HL-60 (cell line): ENCODE data around the gene FAM76B.

Experiments
- DNase-seq, 2 experiments: peaks; one replicate each; pipeline ENCODE4 v3.0.0-alpha.2; 2010 to 2020; ENCODE audit warnings: low read depth in 1 of 2, low spot score in 1 of 2
- H3K27ac ChIP-seq: fragments of 250-450 bp; sonication (Bioruptor Pico); replicated peaks from 2 replicates; pipeline ENCODE4 v1.5.1; 2020; ENCODE audit warnings: mild to moderate bottlenecking, moderate library complexity
- H3K27me3 ChIP-seq: fragments of 250-450 bp; sonication (Bioruptor Pico); 2 replicates; pipeline ENCODE4 v1.5.1; 2021; ENCODE audit warnings: mild to moderate bottlenecking, moderate library complexity; ENCODE audit not compliant: insufficient read depth, poor library complexity, severe bottlenecking
- H3K4me3 ChIP-seq: replicated peaks from 2 replicates; pipeline ENCODE4 v1.5.1; 2011; ENCODE audit warnings: mild to moderate bottlenecking, control low read depth, low read length; ENCODE audit not compliant: insufficient read depth
- CTCF ChIP-seq: IDR thresholded peaks from one replicate; pipeline ENCODE4 v1.5.1; 2011; ENCODE audit warnings: low read length, control low read depth, inconsistent platforms; ENCODE audit not compliant: insufficient read depth
- GABPA ChIP-seq: IDR thresholded peaks from 2 replicates; pipeline ENCODE4 v1.6.1; 2012; ENCODE audit warnings: low read depth
- POLR2AphosphoS5 ChIP-seq: IDR thresholded peaks from 2 replicates; pipeline ENCODE4 v1.6.1; 2012; ENCODE audit warnings: low read depth
- REST ChIP-seq: IDR thresholded peaks from 2 replicates; pipeline ENCODE4 v1.6.1; 2012; ENCODE audit warnings: low read depth; ENCODE audit not compliant: insufficient replicate concordance
- SPI1 ChIP-seq: IDR thresholded peaks from 2 replicates; pipeline ENCODE4 v1.6.1; 2012; ENCODE audit warnings: low read depth, mild to moderate bottlenecking, borderline replicate concordance

FAM76B gene

GRCh38 chr11:95766701-95767100 is 22.9 kb downstream of the FAM76B start:
- no peak for TF ChIP-seq CTCF
- TF ChIP-seq SPI1, result no peak
- no peak overlapping the region for H3K27ac ChIP-seq
- DNase-seq, result no peak
- no peaks in the 10 kb centered on the region for H3K27me3 ChIP-seq
- H3K4me3 ChIP-seq, result no peak overlapping the region

- no peak for DNase-seq
- Histone ChIP-seq H3K27ac (no peak overlapping the region), H3K27me3 (no peaks in the 10 kb centered on the region), H3K4me3 (no peak overlapping the region)
- TF ChIP-seq CTCF (peak; percentile 11), REST (no peak), POLR2AphosphoS5 (no peak)
Measured at GRCh38 chr11:95764267-95764898, 25.2 kb downstream of the FAM76B start.

GRCh38 chr11:95762534-95762933 is 27.0 kb downstream of the FAM76B start:
- no peaks in the 10 kb centered on the region for H3K27me3 ChIP-seq
- H3K27ac ChIP-seq, result no peak overlapping the region
- no peak for TF ChIP-seq REST
- TF ChIP-seq GABPA, result no peak
- no peak for TF ChIP-seq CTCF
- TF ChIP-seq SPI1, result no peak
- TF ChIP-seq POLR2AphosphoS5, result no peak
- no peak overlapping the region for H3K4me3 ChIP-seq
- no peak for DNase-seq

- no peaks in the 10 kb centered on the region for H3K27me3 ChIP-seq
- H3K4me3 ChIP-seq, result no peak overlapping the region
- no peak for DNase-seq
- TF ChIP-seq SPI1, result no peak
- no peak for TF ChIP-seq GABPA
- TF ChIP-seq CTCF, result no peak
- no peak for TF ChIP-seq REST
- no peak for TF ChIP-seq POLR2AphosphoS5
- H3K27ac ChIP-seq, result no peak overlapping the region
Measured at GRCh38 chr11:95760941-95761340, 28.6 kb downstream of the FAM76B start.
